ENCODE results near the gene SYNGR1.
A peak's percentile ranks its signal among the peaks of the same experiment; 100 is the strongest.

Gene SYNGR1

GRCh38 chr22:39374191-39374590, 24.4 kb downstream of the SYNGR1 start:
- FAIRE-seq, result no peak

GRCh38 chr22:39374801-39375200, 25.0 kb downstream of the SYNGR1 start:
- FAIRE-seq, result no peak

GRCh38 chr22:39375646-39376045, 25.9 kb downstream of the SYNGR1 start:
- FAIRE-seq, result no peak

GRCh38 chr22:39379756-39380730, 30.3 kb downstream of the SYNGR1 start:
- no peak for FAIRE-seq

GRCh38 chr22:39381009-39381755, 31.4 kb downstream of the SYNGR1 start:
- FAIRE-seq, result no peak

GRCh38 chr22:39381930-39382329, 32.1 kb downstream of the SYNGR1 start:
- no peak for FAIRE-seq

GRCh38 chr22:39382410-39382809, 32.6 kb downstream of the SYNGR1 start:
- FAIRE-seq, result no peak

GRCh38 chr22:39383841-39384625, 34.2 kb downstream of the SYNGR1 start:
- no peak for FAIRE-seq

GRCh38 chr22:39384750-39385480, 35.1 kb downstream of the SYNGR1 start:
- FAIRE-seq, result no peak

- peak; percentile 86 for FAIRE-seq
Observed at GRCh38 chr22:39388261-39389011, 38.6 kb downstream of the SYNGR1 start.

- no peak for FAIRE-seq
Observed at GRCh38 chr22:39389420-39389819, 39.6 kb downstream of the SYNGR1 start.

GRCh38 chr22:39392341-39392948, 42.7 kb downstream of the SYNGR1 start:
- FAIRE-seq, result no peak

- FAIRE-seq, result no peak
Observed at GRCh38 chr22:39395936-39396796, 46.4 kb downstream of the SYNGR1 start.

- no peak for FAIRE-seq
Observed at GRCh38 chr22:39396797-39397195, 47.0 kb downstream of the SYNGR1 start.

GRCh38 chr22:39401301-39401631, 51.5 kb downstream of the SYNGR1 start:
- no peak for FAIRE-seq

- FAIRE-seq, result no peak
Observed at GRCh38 chr22:39405346-39406085, 55.7 kb downstream of the SYNGR1 start.

GRCh38 chr22:39408173-39408572, 58.4 kb downstream of the SYNGR1 start:
- no peak for FAIRE-seq

- FAIRE-seq, result no peak
Observed at GRCh38 chr22:39408807-39409206, 59.0 kb downstream of the SYNGR1 start.

- FAIRE-seq, result no peak
Observed at GRCh38 chr22:39409516-39410029, 59.8 kb downstream of the SYNGR1 start.
